Neuron (in vitro differentiated cells): ENCODE data around the gene CRACDL.

Experiments
- H2AFZ ChIP-seq: one replicate; pipeline ENCODE4 v1.6.1; 2013; ENCODE audit warnings: low read depth, mild to moderate bottlenecking, inconsistent platforms, low read length, moderate library complexity
- H3K27me3 ChIP-seq: one replicate; pipeline ENCODE4 v1.6.1; 2013; ENCODE audit warnings: low read length; ENCODE audit not compliant: insufficient read depth
- H3K36me3 ChIP-seq: one replicate; pipeline ENCODE4 v1.6.1; 2013; ENCODE audit warnings: low read length; ENCODE audit not compliant: insufficient read depth
- H3K4me1 ChIP-seq: one replicate; pipeline ENCODE4 v1.6.1; 2013; ENCODE audit warnings: low read length; ENCODE audit not compliant: insufficient read depth
- H3K4me3 ChIP-seq: 2 replicates; pipeline ENCODE4 v1.5.1; 2013; ENCODE audit warnings: mild to moderate bottlenecking, low read length, moderate library complexity
- H3K9me3 ChIP-seq: one replicate; pipeline ENCODE4 v1.6.1; 2013; ENCODE audit warnings: low read length

The CRACDL gene

GRCh38 chr2:98825858-98826257 is 110.2 kb downstream of the CRACDL start:
- Histone ChIP-seq H3K27me3 (peaks cover 37% of the 10 kb centered on the region), H3K4me3 (no peak overlapping the region), H2AFZ (no peak overlapping the region), H3K36me3 (no peaks in the 10 kb centered on the region), H3K4me1 (no peaks in the 10 kb centered on the region), H3K9me3 (no peaks in the 10 kb centered on the region)

GRCh38 chr2:98825404-98825803 is 110.6 kb downstream of the CRACDL start:
- H3K4me1 ChIP-seq, result no peaks in the 10 kb centered on the region
- H3K27me3 ChIP-seq, result peaks cover 41% of the 10 kb centered on the region
- no peak overlapping the region for H3K4me3 ChIP-seq
- no peak overlapping the region for H2AFZ ChIP-seq
- no peaks in the 10 kb centered on the region for H3K36me3 ChIP-seq
- no peaks in the 10 kb centered on the region for H3K9me3 ChIP-seq

GRCh38 chr2:98825020-98825350 is 111.0 kb downstream of the CRACDL start:
- no peaks in the 10 kb centered on the region for H3K36me3 ChIP-seq
- H3K27me3 ChIP-seq, result peaks cover 41% of the 10 kb centered on the region
- H2AFZ ChIP-seq, result no peak overlapping the region
- no peaks in the 10 kb centered on the region for H3K4me1 ChIP-seq
- H3K4me3 ChIP-seq, result no peak overlapping the region
- H3K9me3 ChIP-seq, result no peaks in the 10 kb centered on the region

- Histone ChIP-seq H3K4me3 (no peak overlapping the region), H3K27me3 (peaks cover 41% of the 10 kb centered on the region), H3K4me1 (no peaks in the 10 kb centered on the region), H2AFZ (no peak overlapping the region), H3K36me3 (no peaks in the 10 kb centered on the region), H3K9me3 (no peaks in the 10 kb centered on the region)
Observed at GRCh38 chr2:98824256-98825019, 111.6 kb downstream of the CRACDL start.

- Histone ChIP-seq H3K4me1 (peaks cover 6% of the 10 kb centered on the region), H3K27me3 (peaks cover 39% of the 10 kb centered on the region)
Observed at GRCh38 chr2:98823196-98824170, 112.5 kb downstream of the CRACDL start.

DNA sequence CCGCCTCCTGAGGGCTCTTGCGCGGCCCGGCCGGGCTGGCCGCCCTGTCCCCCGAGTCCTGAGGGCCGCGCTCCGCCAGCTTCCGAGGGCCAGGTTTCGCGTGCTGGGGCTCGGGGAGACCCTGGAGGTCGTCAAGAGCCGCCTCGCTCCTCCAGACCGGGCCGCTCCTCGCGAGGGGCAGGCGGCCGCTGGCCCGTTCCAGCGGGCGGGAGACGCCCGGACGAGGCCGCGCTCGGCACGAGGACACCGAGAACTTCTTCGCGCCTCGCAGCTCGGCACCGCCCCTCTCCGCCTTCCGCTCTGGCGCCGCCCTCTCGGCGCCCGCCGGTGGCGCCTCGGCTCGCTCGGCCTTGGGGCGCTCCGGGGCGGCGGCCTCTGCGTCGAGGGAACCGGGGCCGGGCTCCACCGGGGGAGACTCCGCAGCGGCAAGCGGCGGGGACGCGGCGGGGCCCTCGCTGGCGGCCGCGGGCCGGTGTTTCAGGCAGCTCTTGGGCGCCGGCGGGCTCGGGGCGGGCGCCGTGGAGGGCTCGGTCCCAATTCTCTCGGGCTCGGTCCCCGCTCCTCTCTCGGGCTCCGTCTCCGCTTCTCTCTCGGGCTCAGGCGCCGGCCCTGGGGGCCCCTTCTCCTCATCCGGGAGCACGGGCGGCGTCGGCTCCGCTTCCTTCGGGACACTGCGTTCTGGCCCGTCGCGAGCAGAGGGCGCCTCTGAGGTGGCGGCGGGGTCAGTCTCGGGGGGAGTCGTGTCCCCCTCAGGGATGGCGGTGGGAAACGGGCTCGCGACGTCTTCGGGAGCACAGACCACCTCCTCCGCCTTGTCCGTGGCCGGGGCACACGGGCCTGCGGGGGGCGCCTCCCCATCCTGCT is 113.5 kb downstream of the CRACDL start:
- Histone ChIP-seq H3K4me3 (no peak overlapping the region), H3K4me1 (peaks cover 6% of the 10 kb centered on the region), H2AFZ (peak overlapping the region; percentile 55), H3K27me3 (peaks cover 36% of the 10 kb centered on the region), H3K9me3 (no peaks in the 10 kb centered on the region), H3K36me3 (no peaks in the 10 kb centered on the region)

More at GRCh38 chr2:98823196-98824170, 112.5 kb downstream of the CRACDL start:
- Histone ChIP-seq H2AFZ (peak overlapping the region; percentile 55), H3K36me3 (no peaks in the 10 kb centered on the region), H3K4me3 (no peak overlapping the region), H3K9me3 (no peaks in the 10 kb centered on the region)

DNA sequence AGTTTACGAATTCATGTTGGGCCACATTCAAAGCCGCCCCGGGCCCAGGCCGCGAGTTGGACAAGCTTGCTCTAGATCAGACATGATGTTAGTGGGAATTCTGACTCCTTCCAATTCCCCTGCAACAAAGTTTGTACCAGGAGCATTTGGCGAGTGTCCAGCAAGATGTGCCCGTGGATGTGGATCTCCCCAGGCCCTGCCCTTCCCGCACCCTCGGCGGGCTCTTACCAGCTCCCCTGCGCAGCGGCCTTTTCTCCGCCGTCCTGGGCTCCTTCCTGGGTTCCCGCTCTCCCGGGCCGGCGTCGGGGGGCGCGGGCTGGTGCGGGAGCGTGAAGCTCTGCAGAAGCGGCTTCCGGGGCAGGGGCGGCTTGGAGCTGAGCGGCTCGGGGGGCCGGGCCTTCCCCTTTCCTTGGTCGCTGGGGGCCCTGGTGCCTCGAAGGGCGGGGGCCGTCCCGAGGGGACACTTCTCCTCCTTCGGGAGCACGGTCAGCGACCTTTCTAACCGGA is 114.3 kb downstream of the CRACDL start:
- no peaks in the 10 kb centered on the region for H3K9me3 ChIP-seq

DNA sequence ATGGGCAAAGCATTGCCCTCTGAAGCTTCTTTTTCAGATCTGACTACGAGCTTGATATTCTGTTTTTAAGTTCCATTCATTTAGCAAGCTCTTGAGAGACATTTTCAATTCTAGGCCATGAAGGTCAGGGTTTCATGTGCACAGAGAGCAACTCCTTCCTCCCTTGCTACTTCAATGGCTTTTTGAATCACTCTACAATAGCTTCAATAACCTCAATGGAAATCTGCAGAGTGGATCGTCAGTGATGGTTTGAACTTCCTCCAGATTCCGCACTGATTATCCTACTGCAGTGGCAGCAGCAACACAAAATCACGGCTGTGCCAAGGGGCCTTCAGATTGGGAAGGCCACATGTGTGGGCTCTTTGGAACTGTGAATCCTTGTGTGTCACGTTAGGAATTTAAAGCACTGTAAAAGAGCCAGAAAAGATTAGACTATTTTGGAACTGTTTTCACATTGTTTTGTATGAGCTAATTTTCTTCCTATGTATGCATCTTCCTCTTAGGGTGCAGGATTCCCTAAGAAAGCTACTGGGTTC is 116.7 kb downstream of the CRACDL start:
- no peaks in the 10 kb centered on the region for H3K9me3 ChIP-seq

More for the DNA sequence above, 114.3 kb downstream of the CRACDL start:
- H2AFZ ChIP-seq, result no peak overlapping the region
- H3K4me3 ChIP-seq, result no peak overlapping the region
- H3K4me1 ChIP-seq, result peaks cover 6% of the 10 kb centered on the region
- peaks cover 36% of the 10 kb centered on the region for H3K27me3 ChIP-seq
- no peaks in the 10 kb centered on the region for H3K36me3 ChIP-seq

GRCh38 chr2:98818164-98818563 is 117.9 kb downstream of the CRACDL start:
- H3K4me3 ChIP-seq, result no peak overlapping the region
- no peaks in the 10 kb centered on the region for H3K9me3 ChIP-seq
- no peaks in the 10 kb centered on the region for H3K36me3 ChIP-seq
- H3K4me1 ChIP-seq, result peaks cover 6% of the 10 kb centered on the region
- peaks cover 14% of the 10 kb centered on the region for H3K27me3 ChIP-seq
- no peak overlapping the region for H2AFZ ChIP-seq

More for the DNA sequence above, 116.7 kb downstream of the CRACDL start:
- H3K36me3 ChIP-seq, result no peaks in the 10 kb centered on the region
- no peak overlapping the region for H2AFZ ChIP-seq
- no peak overlapping the region for H3K4me3 ChIP-seq
- peaks cover 21% of the 10 kb centered on the region for H3K27me3 ChIP-seq
- peaks cover 6% of the 10 kb centered on the region for H3K4me1 ChIP-seq

GRCh38 chr2:98816281-98816680 is 119.7 kb downstream of the CRACDL start:
- Histone ChIP-seq H2AFZ (no peak overlapping the region), H3K36me3 (no peaks in the 10 kb centered on the region), H3K4me3 (no peak overlapping the region), H3K27me3 (peaks cover 8% of the 10 kb centered on the region), H3K4me1 (peaks cover 6% of the 10 kb centered on the region), H3K9me3 (no peaks in the 10 kb centered on the region)

DNA sequence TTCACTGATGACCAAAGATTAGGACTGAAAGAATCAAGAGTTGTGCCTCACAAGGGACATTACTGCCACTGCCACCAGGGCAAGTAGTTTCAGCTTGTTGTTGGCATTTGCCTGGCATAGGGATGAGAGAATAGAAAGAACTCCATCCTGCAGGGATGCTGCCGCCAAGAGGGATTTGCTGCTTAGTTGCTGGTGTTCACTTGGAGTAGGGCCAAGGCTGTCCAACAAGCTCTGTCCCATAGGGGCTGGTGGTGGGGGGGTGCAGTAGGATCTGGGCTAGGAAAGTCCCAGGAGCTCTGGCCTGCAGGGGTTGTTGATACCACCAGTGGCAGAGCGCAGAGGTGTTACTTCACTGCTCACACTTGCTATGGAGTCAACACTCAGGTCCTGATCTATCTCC is 120.2 kb downstream of the CRACDL start:
- H3K4me3 ChIP-seq, result no peak overlapping the region
- peaks cover 3% of the 10 kb centered on the region for H3K27me3 ChIP-seq
- H3K9me3 ChIP-seq, result no peaks in the 10 kb centered on the region
- H3K36me3 ChIP-seq, result no peaks in the 10 kb centered on the region
- H3K4me1 ChIP-seq, result peaks cover 6% of the 10 kb centered on the region
- no peak overlapping the region for H2AFZ ChIP-seq

DNA sequence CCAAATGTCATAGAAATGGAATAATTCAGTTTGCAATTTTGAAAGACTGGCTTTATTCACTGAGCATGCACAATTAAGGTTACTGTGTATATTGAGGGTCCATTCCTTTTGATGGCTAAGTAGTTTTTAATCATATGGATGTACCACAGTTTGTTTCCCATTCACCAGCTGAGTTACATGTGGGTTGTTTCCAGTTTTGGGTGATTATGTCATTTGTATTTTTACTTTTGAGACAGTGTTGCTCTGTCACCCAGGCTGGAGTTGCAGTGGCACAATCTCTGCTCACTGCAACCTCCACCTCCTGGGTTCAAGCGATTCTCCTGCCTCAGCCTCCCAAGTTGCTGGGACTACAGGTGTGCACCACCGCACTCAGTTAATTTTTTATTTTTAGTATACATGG is 124.3 kb downstream of the CRACDL start:
- H3K27me3 ChIP-seq, result peaks cover 1% of the 10 kb centered on the region
- no peak overlapping the region for H2AFZ ChIP-seq
- no peaks in the 10 kb centered on the region for H3K9me3 ChIP-seq
- H3K4me1 ChIP-seq, result no peaks in the 10 kb centered on the region
- H3K36me3 ChIP-seq, result no peaks in the 10 kb centered on the region
- H3K4me3 ChIP-seq, result no peak overlapping the region
